GM03348 (cell line): Measurements from ENCODE around the gene WNK3.

Source experiments
- DNase-seq: peaks from one replicate; pipeline ENCODE4 v3.0.0; 2012; ENCODE audit warnings: low spot score

Gene WNK3

GRCh38 chrX:54166915-54167314 is 190.9 kb downstream of the WNK3 start:
- no peak for DNase-seq

- no peak for DNase-seq
These were observed 200.3 kb downstream of the WNK3 start for GRCh38 chrX:54157561-54157960.
